H1 (cell line): ENCODE data around the gene SBNO1. TPM values are rescaled to one million over a fixed set of nuclear protein-coding genes. Genes with fewer than 3 reads are reported as not detected.

Experiments used
- CTCF ChIA-PET: fragments of 300-600 bp; sonication (Branson Sonifier 250); formaldehyde crosslinking; loops from one replicate; lab custom pipeline; 2021; ENCODE audit not compliant: partially characterized antibody; lab: Charles Lee
- POLR2A ChIA-PET: fragments of 300-600 bp; sonication (Branson Sonifier 250); formaldehyde crosslinking; loops from one replicate; lab custom pipeline; 2021; ENCODE audit warnings: inconsistent platforms; ENCODE audit not compliant: partially characterized antibody; lab: Charles Lee
- DNase-seq, 2 experiments: peaks; one replicate each; pipeline versions ENCODE4 v3.0.0 to v3.0.0-alpha.2; 2010 to 2022; ENCODE audit warnings: low spot score in 2 of 2, low read depth in 1 of 2, mixed read lengths in 1 of 2
- FAIRE-seq: peaks from 2 replicates; lab custom pipeline; 2011; peaks lifted over from hg19 to GRCh38; lab: Jason Lieb, UNC
- H2AFZ ChIP-seq: 2 replicates; pipeline ENCODE4 v1.8.1; 2012; ENCODE audit warnings: low read length, inconsistent platforms
- H2AK5ac ChIP-seq: 2 replicates; pipeline ENCODE4 v1.6.1; 2013; ENCODE audit warnings: low read depth, low read length
- H2BK120ac ChIP-seq: replicated peaks from 2 replicates; pipeline ENCODE3; 2013; ENCODE audit warnings: low read depth, low read length, inconsistent platforms
- H2BK12ac ChIP-seq: 2 replicates; pipeline ENCODE4 v1.6.1; 2013; ENCODE audit warnings: low read depth, low read length
- H2BK15ac ChIP-seq: 2 replicates; pipeline ENCODE4 v1.6.1; 2013; ENCODE audit warnings: low read length
- H2BK20ac ChIP-seq: 2 replicates; pipeline ENCODE4 v1.6.1; 2013; ENCODE audit warnings: low read length
- H2BK5ac ChIP-seq: 2 replicates; pipeline ENCODE4 v1.6.1; 2013; ENCODE audit warnings: low read depth, low read length
- H3K14ac ChIP-seq: 2 replicates; pipeline ENCODE4 v1.6.1; 2013; ENCODE audit warnings: inconsistent platforms; ENCODE audit not compliant: insufficient read length
- H3K18ac ChIP-seq: 2 replicates; pipeline ENCODE4 v1.6.1; 2013; ENCODE audit warnings: low read length; ENCODE audit errors: extremely low read depth
- H3K23ac ChIP-seq: 2 replicates; pipeline ENCODE4 v1.6.1; 2013; ENCODE audit warnings: inconsistent platforms; ENCODE audit not compliant: insufficient read length
- H3K23me2 ChIP-seq: 2 replicates; pipeline ENCODE4 v1.6.1; 2013; ENCODE audit warnings: low read depth, low read length
- H3K27ac ChIP-seq: 2 replicates; pipeline ENCODE4 v1.6.1; 2011; ENCODE audit warnings: low read depth, low read length, inconsistent platforms
- H3K27me3 ChIP-seq, 4 experiments: replicated peaks in 1 of 4; 1 replicate in 1 of 4; 2 replicates in 3 of 4; pipeline versions ENCODE4 v1.6.1 to v1.8.1; 2011 to 2013; ENCODE audit warnings: low read length in 3 of 4, mild to moderate bottlenecking in 3 of 4, inconsistent platforms in 2 of 4, mixed read lengths in 2 of 4, moderate library complexity in 1 of 4; ENCODE audit not compliant: control insufficient read depth in 3 of 4, insufficient read depth in 3 of 4; ENCODE audit errors: extremely low read depth in 1 of 4
- H3K36me3 ChIP-seq, 4 experiments: 2 replicates each; pipeline versions ENCODE4 v1.6.1 to v1.8.1; 2011 to 2013; ENCODE audit warnings: mild to moderate bottlenecking in 4 of 4, low read length in 3 of 4, moderate library complexity in 2 of 4, control low read depth in 1 of 4, inconsistent platforms in 1 of 4; ENCODE audit not compliant: insufficient read depth in 4 of 4, control insufficient read depth in 2 of 4
- H3K4ac ChIP-seq: replicated peaks from 2 replicates; pipeline ENCODE3; 2013; ENCODE audit warnings: low read length, low read depth, mixed read lengths, inconsistent platforms; ENCODE audit not compliant: insufficient read length
- H3K4me1 ChIP-seq, 4 experiments: replicated peaks in 1 of 4; 1 replicate in 1 of 4; 2 replicates in 3 of 4; pipeline versions ENCODE4 v1.6.1 to v1.8.1; 2011 to 2013; ENCODE audit warnings: low read length in 3 of 4, inconsistent platforms in 2 of 4, mixed read lengths in 1 of 4; ENCODE audit not compliant: insufficient read depth in 4 of 4, control insufficient read depth in 3 of 4
- H3K4me2 ChIP-seq, 2 experiments: 2 replicates each; pipeline versions ENCODE4 v1.6.1 to v1.8.1; 2011 to 2013; ENCODE audit warnings: low read depth in 2 of 2, low read length in 2 of 2, control low read depth in 1 of 2, inconsistent platforms in 1 of 2, mild to moderate bottlenecking in 1 of 2; ENCODE audit not compliant: insufficient read depth in 1 of 2
- H3K4me3 ChIP-seq, 4 experiments: fragments of 200-600, 300-600 bp in 1 of 4; sonication (generic), shearing (Covaris generic), sonication (Bioruptor Twin) in 1 of 4; 2 replicates each; pipeline versions ENCODE4 v1.5.1 to v1.8.1; 2011 to 2016; ENCODE audit warnings: low read length in 4 of 4, low read depth in 3 of 4, control low read depth in 2 of 4, inconsistent platforms in 2 of 4, mild to moderate bottlenecking in 2 of 4, mixed read lengths in 1 of 4, moderate library complexity in 1 of 4; ENCODE audit not compliant: insufficient read depth in 2 of 4; ENCODE audit errors: extremely low read depth in 1 of 4
- H3K56ac ChIP-seq: replicated peaks from 2 replicates; pipeline ENCODE3; 2013; ENCODE audit warnings: low read depth, mild to moderate bottlenecking, mixed read lengths, low read length, inconsistent platforms; ENCODE audit not compliant: insufficient read length
- H3K79me1 ChIP-seq: 2 replicates; pipeline ENCODE4 v1.6.1; 2013; ENCODE audit warnings: low read depth, low read length, control low read depth
- H3K79me2 ChIP-seq, 2 experiments: 2 replicates each; pipeline versions ENCODE4 v1.6.1 to v1.8.1; 2012 to 2013; ENCODE audit warnings: low read length in 2 of 2, mild to moderate bottlenecking in 2 of 2, inconsistent platforms in 1 of 2; ENCODE audit not compliant: insufficient read depth in 2 of 2, control insufficient read depth in 1 of 2
- H3K9ac ChIP-seq, 4 experiments: replicated peaks in 1 of 4; 1 replicate in 1 of 4; 2 replicates in 3 of 4; pipeline versions ENCODE4 v1.6.1 to v1.8.1; 2011 to 2013; ENCODE audit warnings: low read depth in 3 of 4, low read length in 3 of 4, control low read depth in 2 of 4, mild to moderate bottlenecking in 2 of 4, moderate library complexity in 2 of 4, inconsistent platforms in 1 of 4; ENCODE audit errors: extremely low read depth in 1 of 4
- H3K9me3 ChIP-seq, 2 experiments: 2 replicates each; pipeline versions ENCODE4 v1.6.1 to v1.8.1; 2012 to 2013; ENCODE audit warnings: mild to moderate bottlenecking in 2 of 2, moderate library complexity in 2 of 2, control low read depth in 1 of 2, inconsistent platforms in 1 of 2, low read depth in 1 of 2, low read length in 1 of 2, mixed read lengths in 1 of 2; ENCODE audit not compliant: insufficient read depth in 2 of 2
- H4K20me1 ChIP-seq, 2 experiments: replicated peaks in 1 of 2; 2 replicates each; pipeline versions ENCODE3 to v1.8.1; 2011 to 2013; ENCODE audit warnings: inconsistent platforms in 2 of 2, low read length in 2 of 2, mild to moderate bottlenecking in 1 of 2; ENCODE audit not compliant: insufficient read depth in 2 of 2, control insufficient read depth in 1 of 2
- H4K5ac ChIP-seq: 2 replicates; pipeline ENCODE4 v1.6.1; 2013; ENCODE audit warnings: low read length, low read depth, mixed read lengths, inconsistent platforms; ENCODE audit not compliant: insufficient read length
- H4K8ac ChIP-seq: 2 replicates; pipeline ENCODE4 v1.8.0; 2013; ENCODE audit warnings: mild to moderate bottlenecking, moderate library complexity, low read length, inconsistent platforms; ENCODE audit not compliant: insufficient read depth; ENCODE audit errors: extremely low read depth
- H4K91ac ChIP-seq: replicated peaks from 2 replicates; pipeline ENCODE3; 2013; ENCODE audit warnings: low read length, mixed read lengths, inconsistent platforms; ENCODE audit not compliant: insufficient read length
- ATF2 ChIP-seq: IDR thresholded peaks from 2 replicates; pipeline ENCODE4 v1.6.1; 2012; ENCODE audit warnings: low read length, inconsistent platforms
- ATF3 ChIP-seq: IDR thresholded peaks from 2 replicates; pipeline ENCODE4 v1.6.1; 2011; ENCODE audit warnings: low read depth, mild to moderate bottlenecking, low read length; ENCODE audit not compliant: insufficient read depth
- BRCA1 ChIP-seq: IDR thresholded peaks from 2 replicates; pipeline ENCODE4 v1.6.1; 2012; ENCODE audit warnings: low read depth, low read length, improper control_type of control experiment
- CBX5 ChIP-seq: fragments of 300-800, 300-1000 bp; sonication (generic); IDR thresholded peaks from 2 replicates; pipeline ENCODE4 v1.7.1; 2016; ENCODE audit warnings: antibody characterized with exemption, low read length, low read depth
- CTBP2 ChIP-seq: IDR thresholded peaks from 2 replicates; pipeline ENCODE4 v1.7.0; 2011; ENCODE audit warnings: borderline replicate concordance, mild to moderate bottlenecking, moderate library complexity, mixed read lengths, low read length; ENCODE audit not compliant: insufficient read depth, insufficient read length
- KDM4A ChIP-seq: IDR thresholded peaks from one replicate; pipeline ENCODE4 v1.7.1; 2012; ENCODE audit warnings: low read depth, mild to moderate bottlenecking, moderate library complexity, low read length, inconsistent platforms; ENCODE audit not compliant: severe bottlenecking
- NRF1 ChIP-seq: IDR thresholded peaks from 2 replicates; pipeline ENCODE4 v1.6.1; 2011; ENCODE audit warnings: mild to moderate bottlenecking, low read depth, low read length, improper control_type of control experiment
- POU5F1 ChIP-seq: IDR thresholded peaks from 2 replicates; pipeline ENCODE4 v1.6.1; 2011; ENCODE audit warnings: low read depth, mild to moderate bottlenecking, low read length, moderate library complexity
- WGBS, 2 experiments: shearing (Covaris generic) in 1 of 2; methylation state at CpG; one replicate each; pipeline versions ENCODE4 v1.1.6 to v1.1.7; 2013 to 2015; ENCODE audit warnings: low lambda C conversion rate in 2 of 2, mixed read lengths in 2 of 2, inconsistent platforms in 1 of 2, low coverage in 1 of 2, missing lambda C conversion rate in 1 of 2; ENCODE audit not compliant: insufficient replicate concordance in 2 of 2, insufficient coverage in 1 of 2, insufficient read length in 1 of 2; ENCODE audit errors: extremely low coverage in 1 of 2, missing lambda C conversion rate in 1 of 2; 5-methylcytosine and 5-hydroxymethylcytosine counted together
- polyA plus RNA-seq, 7 experiments: library from polyadenylated mRNA; depleted of rRNA in 3 of 7; stranded (reverse) in 5 of 7; unstranded in 2 of 7; fragments of >200 nt in 5 of 7; fragments of 200-250 nt in 2 of 7; gene quantifications; 1 replicate in 5 of 7; 2 replicates in 1 of 7; 4 replicates in 1 of 7; pipeline versions ENCODE4 v1.2.1 to v1.2.3, GENCODE V29; 2011 to 2013; ENCODE audit warnings: missing spikeins in 2 of 7, mixed read lengths in 2 of 7
- total RNA-seq: library from RNA; stranded (reverse); fragmentation: NEBNext Ultra II Directional; extraction: Animal tissue kit (Norgen Biotek cat#: 25700); gene quantifications from 2 replicates; pipeline ENCODE4 v1.2.1, GENCODE V29; 2021
- TF ChIP-seq, protein P1 (sequence below): IDR thresholded peaks from 2 replicates; pipeline ENCODE4 v1.6.1; 2012; ENCODE audit warnings: inconsistent platforms

SBNO1 gene
- total and polyA plus RNA-seq, 2 of the 8 experiments (the other 6 are each of a cell fraction or from before 2014, with no cell fraction given) = 6.7 to 57.7 TPM

DNA sequence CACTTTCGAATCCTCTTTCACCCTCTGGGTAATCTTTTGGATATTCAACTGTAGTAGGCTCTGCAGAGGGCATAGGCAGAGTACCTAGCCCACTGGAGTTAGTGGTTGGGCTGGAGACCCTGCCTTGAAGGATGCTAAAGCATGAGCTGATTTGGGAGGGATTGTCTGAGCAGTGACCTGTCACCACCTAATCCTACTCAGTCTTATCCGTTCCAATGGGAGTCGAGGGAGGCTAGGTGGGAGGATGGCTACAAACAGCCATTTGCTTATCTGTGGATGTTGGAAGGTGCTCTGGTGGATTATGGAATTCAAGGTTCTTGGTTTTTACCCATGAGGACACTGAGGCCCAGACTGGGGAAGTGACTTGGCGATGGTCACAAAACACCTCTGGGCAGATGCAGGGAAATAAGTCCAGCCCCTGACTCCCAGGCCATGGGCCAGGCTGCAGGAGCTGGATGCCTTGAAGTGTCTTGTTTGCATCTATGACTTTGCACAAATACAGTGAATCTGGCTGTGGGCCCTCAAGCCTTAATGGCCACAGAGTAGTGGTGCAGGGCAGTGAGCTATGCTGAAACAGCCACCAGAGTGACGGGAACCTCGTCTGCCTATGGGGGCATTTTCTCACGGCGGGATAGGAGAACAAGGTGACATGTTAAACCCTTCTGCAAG, 23.0 kb upstream of the SBNO1 start:
- WGBS, 2 experiments = 86% methylated on average over 8 of the region's 8 CpGs; no CpG with 5 or more reads in 1 of the 2 experiments
- H3K27ac ChIP-seq = no peak overlapping the region
- H2AK5ac ChIP-seq = no peak overlapping the region
- H3K4me1 ChIP-seq = peaks cover 0 to 8% (median 4%) of the 10 kb centered on the region in 4 experiments; a peak in 4 of 7 replicates
- no peak overlapping the region for H3K9ac ChIP-seq
- POLR2A ChIA-PET = interaction anchor here (0.6 to 6.2 kb wide), 6 partner anchors 24 to 196 kb away, joined by 3 to 69 read pairs (median 4); partner anchors contain the start of genes MPHOSPH9, SBNO1 and TMED2
- H2AFZ ChIP-seq = no peak overlapping the region
- H3K23ac ChIP-seq = no peak overlapping the region
- no peak overlapping the region for H2BK5ac ChIP-seq
- H3K4ac ChIP-seq = no peak overlapping the region
- no peak overlapping the region for H2BK120ac ChIP-seq
- no peaks in the 10 kb centered on the region for H3K79me1 ChIP-seq
- H3K9me3 ChIP-seq = no peaks in the 10 kb centered on the region
- H3K4me3 ChIP-seq = peak overlapping the region in 2 of 4 experiments; percentile 41 to 67; a peak in 3 of 8 replicates
- H3K23me2 ChIP-seq = peaks cover 14% of the 10 kb centered on the region
- TF ChIP-seq, protein P1, sequence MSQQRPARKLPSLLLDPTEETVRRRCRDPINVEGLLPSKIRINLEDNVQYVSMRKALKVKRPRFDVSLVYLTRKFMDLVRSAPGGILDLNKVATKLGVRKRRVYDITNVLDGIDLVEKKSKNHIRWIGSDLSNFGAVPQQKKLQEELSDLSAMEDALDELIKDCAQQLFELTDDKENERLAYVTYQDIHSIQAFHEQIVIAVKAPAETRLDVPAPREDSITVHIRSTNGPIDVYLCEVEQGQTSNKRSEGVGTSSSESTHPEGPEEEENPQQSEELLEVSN = no peak
- no peak for TF ChIP-seq KDM4A
- no peak for TF ChIP-seq NRF1
- no peak for TF ChIP-seq CBX5
- TF ChIP-seq POU5F1 = no peak
- TF ChIP-seq BRCA1 = no peak
- TF ChIP-seq CTBP2 = no peak
- TF ChIP-seq ATF2 = no peak
- TF ChIP-seq ATF3 = no peak
- peaks cover 1 to 33% (median 28%) of the 10 kb centered on the region in 4 experiments for H3K27me3 ChIP-seq
- H3K18ac ChIP-seq = no peak overlapping the region
- DNase-seq = no peak
- H2BK12ac ChIP-seq = no peak overlapping the region
- H2BK15ac ChIP-seq = no peak overlapping the region
- CTCF ChIA-PET = interaction anchor here (1.6 kb wide), 1 partner anchor 22 kb away, joined by 5 read pairs; no protein-coding TSS in a partner anchor
- H3K79me2 ChIP-seq = no peaks in the 10 kb centered on the region; a peak in 1 of 4 replicates
- H4K20me1 ChIP-seq = peaks cover 15 to 19% of the 10 kb centered on the region in 2 experiments
- H2BK20ac ChIP-seq = no peak overlapping the region
- no peak overlapping the region for H4K91ac ChIP-seq
- no peak for FAIRE-seq
- no peak overlapping the region for H4K5ac ChIP-seq
- H4K8ac ChIP-seq = no peak overlapping the region
- no peak overlapping the region for H3K14ac ChIP-seq
- H3K36me3 ChIP-seq = peaks cover 0 to 12% (median 4%) of the 10 kb centered on the region in 4 experiments; a peak in 4 of 8 replicates
- peak overlapping the region; percentile 74 to 89 for H3K4me2 ChIP-seq
- H3K56ac ChIP-seq = no peak overlapping the region
